ENCODE data around the gene IFTAP. TPM values are rescaled to one million over a fixed set of nuclear protein-coding genes. Genes with fewer than 3 reads are reported as not detected.
"Not testable (repeated sequence)": the region's sequence is repeated elsewhere in the genome, so short reads cannot be mapped to it uniquely, and the experiment has no call there.

Gene IFTAP
- 2.2 and 6.3 TPM in 2 replicates for total RNA-seq (2014; rRNA removed; shearing (Covaris generic))

- peak; percentile 95 for DNase-seq (ENCODE audit: low spot score)
These were observed at the start of gene IFTAP for GRCh38 chr11:36594316-36594989. Gene IFTAP, plus strand, starts transcription at chr11:36594502. Its CDS starts 15,602 bp downstream, at chr11:36610104.

GRCh38 chr11:36550385-36551115 lies 43.8 kb upstream of the IFTAP start:
- DNase-seq (ENCODE audit: low spot score): no peak

- not testable (repeated sequence) for DNase-seq (ENCODE audit: low spot score)
These were observed 36.9 kb upstream of the IFTAP start for GRCh38 chr11:36557390-36557789.

- DNase-seq (ENCODE audit: low spot score): no peak
These were observed 36.3 kb upstream of the IFTAP start for GRCh38 chr11:36557991-36558390.

- no peak for DNase-seq (ENCODE audit: low spot score)
These were observed 35.5 kb upstream of the IFTAP start for GRCh38 chr11:36558571-36559413.

GRCh38 chr11:36564376-36565030 lies 29.8 kb upstream of the IFTAP start:
- DNase-seq (ENCODE audit: low spot score): peak; percentile 70

GRCh38 chr11:36565031-36565610 lies 29.2 kb upstream of the IFTAP start:
- no peak for DNase-seq (ENCODE audit: low spot score)

GRCh38 chr11:36566407-36567053 lies 27.8 kb upstream of the IFTAP start:
- DNase-seq (ENCODE audit: low spot score): no peak

GRCh38 chr11:36567694-36568093 lies 26.6 kb upstream of the IFTAP start, which contains the start of gene RAG1:
Gene RAG1, plus strand, starts transcription at chr11:36568007. Its CDS starts 5,298 bp downstream, at chr11:36573305.
- DNase-seq (ENCODE audit: low spot score): no peak

- DNase-seq (ENCODE audit: low spot score): no peak
These were observed 25.2 kb upstream of the IFTAP start for GRCh38 chr11:36569095-36569494.

GRCh38 chr11:36574486-36574885 lies 19.8 kb upstream of the IFTAP start:
- no peak for DNase-seq (ENCODE audit: low spot score)

- DNase-seq (ENCODE audit: low spot score): no peak
These were observed 16.9 kb upstream of the IFTAP start for GRCh38 chr11:36577373-36577772.

- DNase-seq (ENCODE audit: low spot score): no peak
These were observed 16.4 kb upstream of the IFTAP start for GRCh38 chr11:36577859-36578258.

GRCh38 chr11:36578458-36578857 lies 15.8 kb upstream of the IFTAP start:
- DNase-seq (ENCODE audit: low spot score): no peak

- DNase-seq (ENCODE audit: low spot score): no peak
These were observed 12.8 kb upstream of the IFTAP start for GRCh38 chr11:36581536-36581935.

GRCh38 chr11:36583667-36584066 lies 10.6 kb upstream of the IFTAP start:
- DNase-seq (ENCODE audit: low spot score): no peak

GRCh38 chr11:36586543-36586942 lies 7.8 kb upstream of the IFTAP start:
- no peak for DNase-seq (ENCODE audit: low spot score)

- no peak for DNase-seq (ENCODE audit: low spot score)
These were observed 6.2 kb upstream of the IFTAP start for GRCh38 chr11:36588099-36588498.

GRCh38 chr11:36590513-36590912 lies 3.8 kb upstream of the IFTAP start:
- DNase-seq (ENCODE audit: low spot score): no peak

- no peak for DNase-seq (ENCODE audit: low spot score)
These were observed 2.9 kb upstream of the IFTAP start for GRCh38 chr11:36591433-36591832.

GRCh38 chr11:36596880-36597279 lies 2.6 kb downstream of the IFTAP start:
- DNase-seq (ENCODE audit: low spot score): no peak

Measured in HT-29 (cell line).